Measurements from ENCODE around the gene HHIPL1. TPM values are rescaled to one million over a fixed set of nuclear protein-coding genes. Genes with fewer than 3 reads are reported as not detected.

Gene HHIPL1
- total and polyA plus RNA-seq, 2 experiments from 2014 or later, result 0.83 to 1.2 TPM

DNA sequence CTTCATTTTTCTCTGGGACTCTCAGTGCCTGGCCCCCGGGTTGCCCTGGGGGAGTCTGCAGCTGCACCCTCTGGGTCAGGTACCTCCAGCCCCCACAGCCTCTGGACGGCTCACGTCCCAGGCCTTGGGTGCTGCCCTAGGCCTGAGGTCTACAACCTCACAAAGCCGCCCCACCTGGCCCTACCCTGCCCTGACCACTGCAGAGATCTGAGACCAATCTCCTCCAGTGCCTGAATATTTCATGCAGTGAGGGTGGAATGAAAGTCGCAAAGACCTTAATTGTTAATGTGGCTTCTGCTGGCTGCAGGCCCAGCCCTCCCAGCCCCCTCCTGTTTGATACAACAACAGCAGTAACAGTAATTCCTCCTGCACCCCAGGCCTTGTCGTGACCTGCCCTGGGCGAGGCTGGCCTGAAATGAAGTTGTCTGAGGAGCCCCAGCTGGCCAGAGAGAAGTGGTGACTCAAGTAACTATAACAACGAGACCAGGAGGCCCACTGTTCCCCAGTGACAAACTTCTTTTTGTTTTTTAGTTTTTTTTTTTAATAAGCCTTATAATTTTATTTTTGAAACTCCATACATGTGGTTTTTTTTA, 32.1 kb upstream of the HHIPL1 start:
- Histone ChIP-seq H3K27me3 (no peaks in the 10 kb centered on the region), H3K9me3 (ENCODE audit: low read depth) (no peaks in the 10 kb centered on the region), H3K4me3 (no peak overlapping the region), H3K36me3 (no peaks in the 10 kb centered on the region), H3K27ac (no peak overlapping the region), H3K4me1 (ENCODE audit: low read depth) (peaks cover 3% of the 10 kb centered on the region)
- DNase-seq (ENCODE audit: low read depth in 1 of 2, low spot score in 1 of 2), result peak in 1 of 2 donors; percentile 55
- TF ChIP-seq, protein P1, sequence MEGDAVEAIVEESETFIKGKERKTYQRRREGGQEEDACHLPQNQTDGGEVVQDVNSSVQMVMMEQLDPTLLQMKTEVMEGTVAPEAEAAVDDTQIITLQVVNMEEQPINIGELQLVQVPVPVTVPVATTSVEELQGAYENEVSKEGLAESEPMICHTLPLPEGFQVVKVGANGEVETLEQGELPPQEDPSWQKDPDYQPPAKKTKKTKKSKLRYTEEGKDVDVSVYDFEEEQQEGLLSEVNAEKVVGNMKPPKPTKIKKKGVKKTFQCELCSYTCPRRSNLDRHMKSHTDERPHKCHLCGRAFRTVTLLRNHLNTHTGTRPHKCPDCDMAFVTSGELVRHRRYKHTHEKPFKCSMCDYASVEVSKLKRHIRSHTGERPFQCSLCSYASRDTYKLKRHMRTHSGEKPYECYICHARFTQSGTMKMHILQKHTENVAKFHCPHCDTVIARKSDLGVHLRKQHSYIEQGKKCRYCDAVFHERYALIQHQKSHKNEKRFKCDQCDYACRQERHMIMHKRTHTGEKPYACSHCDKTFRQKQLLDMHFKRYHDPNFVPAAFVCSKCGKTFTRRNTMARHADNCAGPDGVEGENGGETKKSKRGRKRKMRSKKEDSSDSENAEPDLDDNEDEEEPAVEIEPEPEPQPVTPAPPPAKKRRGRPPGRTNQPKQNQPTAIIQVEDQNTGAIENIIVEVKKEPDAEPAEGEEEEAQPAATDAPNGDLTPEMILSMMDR (IDR thresholded peaks at IDR 0.05; ENCODE audit: low read depth, low read length), result no peak

DNA sequence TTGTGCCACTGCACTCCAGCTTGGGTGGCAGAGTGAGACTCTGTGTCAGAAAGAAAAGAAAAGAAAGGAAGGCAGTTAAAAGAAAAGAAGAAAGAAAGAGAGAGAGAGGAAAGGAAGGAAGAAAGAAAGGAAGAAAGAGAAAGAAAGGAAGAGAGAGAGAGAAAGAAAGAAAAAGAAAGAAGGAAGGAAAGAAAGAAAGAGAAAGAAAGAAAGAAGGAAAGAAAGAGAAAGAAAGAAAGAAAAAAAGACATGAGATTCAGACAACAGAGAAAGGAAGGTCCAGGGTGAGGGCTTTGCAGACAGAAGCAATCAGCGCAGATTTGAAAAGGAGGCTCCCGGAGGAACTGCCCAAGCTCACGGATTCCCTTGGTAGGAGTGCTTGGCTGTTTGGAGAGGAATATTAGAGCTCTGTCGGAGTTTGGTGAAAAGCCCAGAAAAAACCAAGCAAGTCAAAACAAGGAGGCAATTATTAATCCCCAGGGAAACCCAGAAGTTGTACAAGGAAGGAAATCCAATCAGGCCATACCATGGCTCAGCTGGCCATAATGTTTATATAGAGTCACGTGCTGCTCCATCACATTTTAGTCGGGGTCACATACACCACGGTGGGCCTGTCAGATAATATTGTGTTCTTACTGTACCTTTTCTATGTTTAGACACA, 29.3 kb upstream of the HHIPL1 start:
- Histone ChIP-seq H3K4me1 (ENCODE audit: low read depth) (peaks cover 10% of the 10 kb centered on the region), H3K36me3 (no peaks in the 10 kb centered on the region), H3K27me3 (no peaks in the 10 kb centered on the region), H3K27ac (no peak overlapping the region), H3K9me3 (ENCODE audit: low read depth) (no peaks in the 10 kb centered on the region), H3K4me3 (no peak overlapping the region)
- no peak for DNase-seq (ENCODE audit: low read depth in 1 of 2, low spot score in 1 of 2)
- TF ChIP-seq, protein P1 (IDR thresholded peaks at IDR 0.05; ENCODE audit: low read depth, low read length), result no peak

DNA sequence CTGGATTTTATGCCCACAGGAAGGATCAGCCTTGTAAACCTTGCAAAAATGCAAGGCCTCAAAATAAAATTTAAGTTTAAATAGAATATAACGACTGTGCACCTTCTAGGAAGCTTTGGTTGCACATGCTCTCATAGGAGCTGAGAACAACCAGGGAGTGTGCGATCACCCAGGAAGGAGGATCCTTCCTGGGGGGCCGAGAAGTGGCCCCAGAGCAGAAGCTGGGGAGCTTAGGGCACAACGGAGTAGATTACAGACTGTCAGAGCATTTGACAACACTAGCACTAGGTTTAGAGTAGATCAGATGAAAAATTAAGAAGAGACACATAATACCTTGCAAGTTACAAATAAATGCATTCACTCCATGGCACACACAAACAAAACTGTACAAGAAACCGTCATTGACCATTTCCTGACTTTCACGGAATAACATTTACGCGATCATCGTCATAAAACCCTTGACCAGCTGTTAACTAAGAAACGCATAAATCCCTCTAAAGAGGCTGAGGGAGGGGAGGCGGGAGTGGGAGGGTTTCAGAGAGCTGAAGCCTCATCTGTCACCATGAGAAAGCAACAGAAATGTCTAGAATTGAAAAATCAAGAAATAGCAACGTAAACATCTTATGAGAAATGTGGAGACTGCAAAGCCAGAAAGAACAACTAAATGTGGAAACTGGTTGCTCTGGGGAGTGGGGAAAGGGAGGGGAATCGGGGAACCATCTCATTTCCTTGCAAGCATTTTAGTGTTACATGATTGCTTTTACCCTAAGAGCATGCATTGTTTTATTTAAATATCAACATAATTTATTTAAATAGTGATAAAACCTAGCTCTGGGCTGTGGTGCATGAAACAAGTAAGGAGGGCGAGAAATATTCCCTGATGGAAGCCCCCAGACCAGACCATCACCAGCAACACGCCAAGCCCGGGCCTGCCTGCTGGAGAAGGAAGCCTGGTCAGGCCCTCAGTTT, 27.8 kb upstream of the HHIPL1 start:
- peaks cover 10% of the 10 kb centered on the region for H3K4me1 ChIP-seq (ENCODE audit: low read depth)
- no peak for DNase-seq (ENCODE audit: low read depth in 1 of 2, low spot score in 1 of 2)
- no peak overlapping the region for H3K27ac ChIP-seq
- no peaks in the 10 kb centered on the region for H3K36me3 ChIP-seq
- TF ChIP-seq, protein P1 (IDR thresholded peaks at IDR 0.05; ENCODE audit: low read depth, low read length), result no peak
- H3K4me3 ChIP-seq, result no peak overlapping the region
- H3K27me3 ChIP-seq, result no peaks in the 10 kb centered on the region
- H3K9me3 ChIP-seq (ENCODE audit: low read depth), result no peaks in the 10 kb centered on the region

DNA sequence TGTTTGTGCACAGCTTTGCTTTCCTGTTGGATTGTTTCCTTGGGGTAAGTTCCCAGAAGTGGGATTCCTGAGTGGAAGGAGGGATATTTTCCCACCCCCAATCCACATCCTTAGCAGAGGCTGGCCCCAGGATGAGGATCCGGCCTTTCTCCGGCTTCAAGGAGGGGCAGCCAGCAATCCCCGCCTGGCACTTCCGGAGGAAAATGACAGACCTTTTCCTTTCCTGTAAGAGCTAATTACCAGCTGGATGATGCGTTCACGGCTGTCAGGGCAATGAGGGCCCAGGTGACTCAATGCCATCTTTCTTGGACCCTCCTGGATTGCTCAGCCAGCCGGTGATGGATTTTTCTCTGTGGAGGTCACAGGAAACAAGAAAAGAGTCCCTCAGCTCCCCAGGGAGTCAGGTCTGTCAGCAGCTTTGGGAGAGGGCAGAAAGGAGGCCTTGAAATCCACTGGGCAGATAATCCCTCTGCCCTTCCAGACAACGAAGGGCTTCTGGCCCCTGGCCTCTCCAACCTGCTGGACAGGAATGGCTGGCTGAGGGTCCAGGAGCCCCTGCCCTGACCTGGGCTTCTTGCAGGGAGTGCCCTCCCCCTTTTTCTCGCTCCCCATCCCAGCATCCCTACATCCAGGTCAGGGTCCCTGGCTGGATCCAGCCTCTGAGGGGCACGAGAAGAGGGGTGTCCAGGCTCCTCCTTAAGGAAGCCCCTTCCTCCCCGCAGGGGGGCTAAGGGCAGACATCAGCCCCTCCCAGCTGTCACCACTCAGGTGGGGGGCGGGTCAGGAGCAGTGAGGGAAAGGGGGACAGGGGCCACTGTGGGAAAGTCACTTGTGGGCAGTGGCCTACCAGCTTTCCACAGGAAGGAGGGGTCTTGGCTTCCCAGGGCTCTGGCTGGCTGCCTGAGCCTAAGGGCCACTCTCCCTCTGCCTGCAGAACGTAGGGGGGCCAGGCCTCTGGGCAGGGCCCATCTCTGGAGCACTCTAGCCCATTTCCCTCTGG, 24.8 kb upstream of the HHIPL1 start:
- peak overlapping the region; percentile 70 for H3K27ac ChIP-seq
- peak in 1 of 2 donors; percentile 51 for DNase-seq (ENCODE audit: low read depth in 1 of 2, low spot score in 1 of 2)

More for the DNA sequence above, 24.8 kb upstream of the HHIPL1 start:
- no peaks in the 10 kb centered on the region for H3K9me3 ChIP-seq (ENCODE audit: low read depth)
- TF ChIP-seq, protein P1 (IDR thresholded peaks at IDR 0.05; ENCODE audit: low read depth, low read length), result no peak
- peaks cover 6% of the 10 kb centered on the region for H3K4me1 ChIP-seq (ENCODE audit: low read depth)
- H3K27me3 ChIP-seq, result no peaks in the 10 kb centered on the region
- H3K4me3 ChIP-seq, result no peak overlapping the region
- H3K36me3 ChIP-seq, result no peaks in the 10 kb centered on the region

Measured in cardiac muscle cell (in vitro differentiated cells and primary cell).